NB4 (cell line): Measurements from ENCODE around the gene CYBB.

Source experiments
- CTCF ChIP-seq: IDR thresholded peaks from one replicate; pipeline ENCODE4 v1.5.1; 2012; ENCODE audit warnings: low read depth, low read length
- MAX ChIP-seq: IDR thresholded peaks from 2 replicates; pipeline ENCODE4 v1.6.1; 2011; ENCODE audit warnings: low read depth, low read length
- MYC ChIP-seq: IDR thresholded peaks from 2 replicates; pipeline ENCODE4 v1.6.1; 2011; ENCODE audit warnings: low read depth, low read length
- POLR2A ChIP-seq: IDR thresholded peaks from 2 replicates; pipeline ENCODE4 v1.6.1; 2011; ENCODE audit warnings: mild to moderate bottlenecking; ENCODE audit not compliant: insufficient read length; ENCODE audit errors: extremely low read depth

GRCh38 chrX:37776283-37776986 is 3.4 kb upstream of the CYBB start:
- TF ChIP-seq CTCF (no peak), POLR2A (no peak), MAX (no peak), MYC (no peak)
